Measurements from ENCODE around the gene TMEM135. TPM values are rescaled to one million over a fixed set of nuclear protein-coding genes. Genes with fewer than 3 reads are reported as not detected.

TMEM135 gene
- total RNA-seq, 1 donor: 35.8 TPM

DNA sequence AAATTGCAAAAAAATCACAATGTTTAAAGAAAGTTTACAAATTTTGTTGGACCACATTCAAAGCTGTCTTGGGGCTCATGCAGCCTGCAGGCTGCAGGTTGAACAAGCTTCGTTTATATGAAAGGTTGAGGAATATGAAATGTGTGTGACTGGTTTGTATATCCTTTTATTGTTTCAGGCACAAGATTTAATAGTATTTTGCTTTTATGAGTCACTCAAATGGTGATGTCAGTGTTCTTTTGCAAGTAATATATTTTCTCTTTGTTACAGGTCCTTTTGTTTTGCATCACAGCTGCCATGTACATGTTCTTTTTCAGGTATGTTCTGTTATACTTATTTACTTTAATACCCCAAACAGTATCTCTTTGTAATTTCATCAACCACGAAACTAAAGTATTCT is 198.6 kb downstream of the TMEM135 start:
- no peak overlapping the region for H3K4me2 ChIP-seq (ENCODE audit: insufficient read depth, low read length)
- peaks cover 7% of the 10 kb centered on the region for H3K4me1 ChIP-seq (ENCODE audit: insufficient read depth, low read length)
- H3K79me2 ChIP-seq (ENCODE audit: insufficient read depth, low read length): no peaks in the 10 kb centered on the region
- no peaks in the 10 kb centered on the region for H3K36me3 ChIP-seq (ENCODE audit: insufficient read depth, low read length)
- TF ChIP-seq, protein P1, sequence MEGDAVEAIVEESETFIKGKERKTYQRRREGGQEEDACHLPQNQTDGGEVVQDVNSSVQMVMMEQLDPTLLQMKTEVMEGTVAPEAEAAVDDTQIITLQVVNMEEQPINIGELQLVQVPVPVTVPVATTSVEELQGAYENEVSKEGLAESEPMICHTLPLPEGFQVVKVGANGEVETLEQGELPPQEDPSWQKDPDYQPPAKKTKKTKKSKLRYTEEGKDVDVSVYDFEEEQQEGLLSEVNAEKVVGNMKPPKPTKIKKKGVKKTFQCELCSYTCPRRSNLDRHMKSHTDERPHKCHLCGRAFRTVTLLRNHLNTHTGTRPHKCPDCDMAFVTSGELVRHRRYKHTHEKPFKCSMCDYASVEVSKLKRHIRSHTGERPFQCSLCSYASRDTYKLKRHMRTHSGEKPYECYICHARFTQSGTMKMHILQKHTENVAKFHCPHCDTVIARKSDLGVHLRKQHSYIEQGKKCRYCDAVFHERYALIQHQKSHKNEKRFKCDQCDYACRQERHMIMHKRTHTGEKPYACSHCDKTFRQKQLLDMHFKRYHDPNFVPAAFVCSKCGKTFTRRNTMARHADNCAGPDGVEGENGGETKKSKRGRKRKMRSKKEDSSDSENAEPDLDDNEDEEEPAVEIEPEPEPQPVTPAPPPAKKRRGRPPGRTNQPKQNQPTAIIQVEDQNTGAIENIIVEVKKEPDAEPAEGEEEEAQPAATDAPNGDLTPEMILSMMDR (IDR thresholded peaks at IDR 0.05; ENCODE audit: extremely low read depth, low read depth, low read length): no peak
- no peaks in the 10 kb centered on the region for H3K27me3 ChIP-seq (ENCODE audit: insufficient read depth, low read length)
- no peaks in the 10 kb centered on the region for H4K20me1 ChIP-seq (ENCODE audit: insufficient read depth, low read length)
- no peak overlapping the region for H2AFZ ChIP-seq (ENCODE audit: low read length)
- no peak overlapping the region for H3K27ac ChIP-seq (ENCODE audit: low read depth, low read length)
- H3K9me3 ChIP-seq (ENCODE audit: low read depth, low read length): no peaks in the 10 kb centered on the region
- H3K4me3 ChIP-seq (ENCODE audit: insufficient read depth, low read length): no peak overlapping the region
- no peak for DNase-seq (ENCODE audit: insufficient read length, low spot score, missing footprints)

DNA sequence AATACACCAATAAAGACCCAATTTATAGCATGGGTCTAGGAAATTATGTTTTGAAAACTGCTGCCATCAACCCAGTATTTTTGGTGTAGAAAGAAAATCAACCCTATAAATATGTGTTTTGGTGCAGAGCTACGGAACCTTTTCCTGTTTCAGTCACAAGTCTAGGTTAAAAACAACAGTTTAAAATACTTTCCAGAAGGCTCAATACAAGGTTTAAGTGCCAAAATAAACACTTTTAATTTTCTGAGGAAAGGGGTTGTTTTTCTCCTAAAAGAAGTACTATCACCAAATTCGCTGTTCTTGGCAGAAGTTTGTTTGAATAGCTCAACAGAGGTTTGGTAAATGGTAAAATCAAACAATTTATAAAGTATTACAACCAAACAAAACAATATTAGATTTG is 201.3 kb downstream of the TMEM135 start:
- H3K27ac ChIP-seq (ENCODE audit: low read depth, low read length): peak overlapping the region; percentile 8

DNA sequence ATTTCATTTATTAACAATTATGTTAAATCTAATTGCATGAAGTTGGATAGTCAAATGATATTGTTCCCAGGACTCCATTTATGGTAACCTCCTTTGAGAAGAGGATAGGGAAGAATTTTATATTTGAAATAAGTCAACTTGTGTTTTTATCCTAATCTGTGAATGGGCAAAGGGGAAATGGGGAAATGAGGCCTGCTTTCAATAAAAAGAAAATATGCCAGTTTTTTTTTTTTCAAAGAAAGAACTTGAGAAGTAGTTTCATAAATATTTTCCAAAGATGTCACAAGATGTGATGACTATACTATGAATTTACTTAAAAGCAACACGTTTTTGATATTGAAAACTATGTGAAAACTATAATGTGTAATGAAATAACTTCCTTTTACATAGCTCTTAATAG is 201.8 kb downstream of the TMEM135 start:
- Histone ChIP-seq H2AFZ (ENCODE audit: low read length) (no peak overlapping the region), H3K4me1 (ENCODE audit: insufficient read depth, low read length) (peaks cover 7% of the 10 kb centered on the region), H3K4me3 (ENCODE audit: insufficient read depth, low read length) (no peak overlapping the region), H4K20me1 (ENCODE audit: insufficient read depth, low read length) (no peaks in the 10 kb centered on the region), H3K27ac (ENCODE audit: low read depth, low read length) (peak overlapping the region; percentile 48), H3K4me2 (ENCODE audit: insufficient read depth, low read length) (no peak overlapping the region), H3K27me3 (ENCODE audit: insufficient read depth, low read length) (no peaks in the 10 kb centered on the region), H3K79me2 (ENCODE audit: insufficient read depth, low read length) (no peaks in the 10 kb centered on the region), H3K9me3 (ENCODE audit: low read depth, low read length) (no peaks in the 10 kb centered on the region), H3K36me3 (ENCODE audit: insufficient read depth, low read length) (no peaks in the 10 kb centered on the region)
- no peak for DNase-seq (ENCODE audit: insufficient read length, low spot score, missing footprints)
- TF ChIP-seq, protein P1 (IDR thresholded peaks at IDR 0.05; ENCODE audit: extremely low read depth, low read depth, low read length): no peak

More for the DNA sequence above, 201.3 kb downstream of the TMEM135 start:
- Histone ChIP-seq H3K4me2 (ENCODE audit: insufficient read depth, low read length) (peak overlapping the region; percentile 58), H3K9me3 (ENCODE audit: low read depth, low read length) (no peaks in the 10 kb centered on the region), H4K20me1 (ENCODE audit: insufficient read depth, low read length) (no peaks in the 10 kb centered on the region), H3K27me3 (ENCODE audit: insufficient read depth, low read length) (no peaks in the 10 kb centered on the region), H2AFZ (ENCODE audit: low read length) (no peak overlapping the region), H3K79me2 (ENCODE audit: insufficient read depth, low read length) (no peaks in the 10 kb centered on the region), H3K4me1 (ENCODE audit: insufficient read depth, low read length) (peaks cover 7% of the 10 kb centered on the region), H3K36me3 (ENCODE audit: insufficient read depth, low read length) (no peaks in the 10 kb centered on the region), H3K4me3 (ENCODE audit: insufficient read depth, low read length) (no peak overlapping the region)
- TF ChIP-seq, protein P1 (IDR thresholded peaks at IDR 0.05; ENCODE audit: extremely low read depth, low read depth, low read length): no peak
- no peak for DNase-seq (ENCODE audit: insufficient read length, low spot score, missing footprints)

DNA sequence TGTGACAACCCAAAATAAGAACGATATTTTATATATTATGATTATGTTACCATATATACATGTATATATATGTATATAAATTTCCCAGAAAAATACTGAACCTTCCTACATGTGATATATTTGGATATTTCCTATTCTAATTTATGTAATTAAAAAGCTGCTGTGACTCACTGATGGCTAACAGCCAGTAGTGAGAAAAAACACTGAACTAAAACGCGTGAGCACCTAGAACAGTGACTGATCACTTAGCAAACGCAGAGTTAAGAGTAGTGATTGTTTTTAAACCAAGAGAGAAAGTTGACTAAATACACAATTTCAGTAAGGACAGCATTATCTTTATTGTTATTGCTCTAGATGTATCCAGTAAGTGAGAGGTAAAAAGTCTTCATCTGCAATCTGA is 213.8 kb downstream of the TMEM135 start:
- TF ChIP-seq, protein P1 (IDR thresholded peaks at IDR 0.05; ENCODE audit: extremely low read depth, low read depth, low read length): no peak
- no peaks in the 10 kb centered on the region for H3K79me2 ChIP-seq (ENCODE audit: insufficient read depth, low read length)
- no peaks in the 10 kb centered on the region for H3K4me1 ChIP-seq (ENCODE audit: insufficient read depth, low read length)
- H3K27ac ChIP-seq (ENCODE audit: low read depth, low read length): no peak overlapping the region
- no peaks in the 10 kb centered on the region for H4K20me1 ChIP-seq (ENCODE audit: insufficient read depth, low read length)
- DNase-seq (ENCODE audit: insufficient read length, low spot score, missing footprints): no peak
- no peak overlapping the region for H2AFZ ChIP-seq (ENCODE audit: low read length)
- H3K27me3 ChIP-seq (ENCODE audit: insufficient read depth, low read length): no peaks in the 10 kb centered on the region
- no peaks in the 10 kb centered on the region for H3K36me3 ChIP-seq (ENCODE audit: insufficient read depth, low read length)
- H3K4me3 ChIP-seq (ENCODE audit: insufficient read depth, low read length): no peak overlapping the region
- no peaks in the 10 kb centered on the region for H3K9me3 ChIP-seq (ENCODE audit: low read depth, low read length)
- H3K4me2 ChIP-seq (ENCODE audit: insufficient read depth, low read length): no peak overlapping the region

Data from osteoblast (primary cell).